ENCODE results near the gene ARMC12. TPM values are rescaled to one million over a fixed set of nuclear protein-coding genes. Genes with fewer than 3 reads are reported as not detected.

The ARMC12 gene
- total and polyA plus RNA-seq, 2 of the 13 experiments (the other 11 are each of a cell fraction or from before 2014, with no cell fraction given) = 1.3 TPM; not detected in 1

DNA sequence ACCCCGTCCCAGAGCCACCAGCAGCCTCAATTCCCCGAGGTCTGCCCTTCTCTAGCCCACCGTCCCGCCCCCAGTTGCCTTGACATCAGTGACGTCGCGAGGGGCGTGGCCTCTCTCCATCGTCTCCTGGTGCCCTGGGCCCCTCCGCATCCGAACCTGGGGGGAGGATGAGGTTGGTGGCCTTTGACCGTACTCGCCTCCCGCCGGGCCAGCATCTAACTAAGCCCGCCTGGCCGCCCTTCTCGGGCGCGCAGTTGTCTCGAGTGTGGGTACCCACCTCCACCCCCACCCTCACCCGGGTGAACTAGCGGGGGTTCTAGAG, 5.5 kb upstream of the ARMC12 start (continued):
- TF ChIP-seq, protein P1, sequence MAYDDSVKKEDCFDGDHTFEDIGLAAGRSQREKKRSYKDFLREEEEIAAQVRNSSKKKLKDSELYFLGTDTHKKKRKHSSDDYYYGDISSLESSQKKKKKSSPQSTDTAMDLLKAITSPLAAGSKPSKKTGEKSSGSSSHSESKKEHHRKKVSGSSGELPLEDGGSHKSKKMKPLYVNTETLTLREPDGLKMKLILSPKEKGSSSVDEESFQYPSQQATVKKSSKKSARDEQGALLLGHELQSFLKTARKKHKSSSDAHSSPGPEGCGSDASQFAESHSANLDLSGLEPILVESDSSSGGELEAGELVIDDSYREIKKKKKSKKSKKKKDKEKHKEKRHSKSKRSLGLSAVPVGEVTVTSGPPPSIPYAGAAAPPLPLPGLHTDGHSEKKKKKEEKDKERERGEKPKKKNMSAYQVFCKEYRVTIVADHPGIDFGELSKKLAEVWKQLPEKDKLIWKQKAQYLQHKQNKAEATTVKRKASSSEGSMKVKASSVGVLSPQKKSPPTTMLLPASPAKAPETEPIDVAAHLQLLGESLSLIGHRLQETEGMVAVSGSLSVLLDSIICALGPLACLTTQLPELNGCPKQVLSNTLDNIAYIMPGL (CRISPR knock-in tag; IDR thresholded peaks at IDR 0.05; ENCODE audit: borderline replicate concordance in 1 of 2, low read depth in 1 of 2) = no peak
- TF ChIP-seq TBX3 (IDR thresholded peaks at IDR 0.05; ENCODE audit: borderline replicate concordance) (no peak), ZBTB7B (CRISPR knock-in tag; IDR thresholded peaks at IDR 0.05) (no peak), SMAD1 (CRISPR knock-in tag; IDR thresholded peaks at IDR 0.05; ENCODE audit: borderline replicate concordance, low read depth) (no peak), HNF1A (IDR thresholded peaks at IDR 0.05; ENCODE audit: low read depth) (no peak), HNF1A (CRISPR knock-in tag; IDR thresholded peaks at IDR 0.05; ENCODE audit: borderline replicate concordance) (no peak), CHD4 (IDR thresholded peaks at IDR 0.05; ENCODE audit: borderline replicate concordance, low read length) (no peak), KMT2A (CRISPR knock-in tag; IDR thresholded peaks at IDR 0.05) (no peak), SP1 (IDR thresholded peaks at IDR 0.05) (no peak), SP1 (CRISPR knock-in tag; IDR thresholded peaks at IDR 0.05) (peak; percentile 95), WIZ (CRISPR knock-in tag; IDR thresholded peaks at IDR 0.05) (no peak), ZNF576 (CRISPR knock-in tag; IDR thresholded peaks at IDR 0.05) (0 out of 2 replicates have a peak, but pooled peaks have one; percentile 17), ELF1 (CRISPR knock-in tag; IDR thresholded peaks at IDR 0.05) (no peak), YY1 (IDR thresholded peaks at IDR 0.05; ENCODE audit: insufficient read depth, insufficient replicate concordance, low read depth, low read length) (no peak), TFE3 (CRISPR knock-in tag; IDR thresholded peaks at IDR 0.05) (no peak), PCBP1 (IDR thresholded peaks at IDR 0.05; ENCODE audit: borderline replicate concordance, low read depth, low read length) (0 out of 2 replicates have a peak, but pooled peaks have one; percentile 49), NPAS2 (CRISPR knock-in tag; IDR thresholded peaks at IDR 0.05; ENCODE audit: borderline replicate concordance) (no peak), HNRNPH1 (optimal IDR thresholded peaks at IDR 0.05; ENCODE audit: low read depth, low read length) (no peak), EP300 (IDR thresholded peaks at IDR 0.05; ENCODE audit: low read depth in 2 of 2, low read length in 2 of 2) (no peak), EP300 (CRISPR knock-in tag; IDR thresholded peaks at IDR 0.05; ENCODE audit: borderline replicate concordance) (no peak), SALL2 (CRISPR knock-in tag; IDR thresholded peaks at IDR 0.05) (peak; percentile 33; the same call in 1 of the 2 replicates)
- TF ChIP-seq, protein P2, sequence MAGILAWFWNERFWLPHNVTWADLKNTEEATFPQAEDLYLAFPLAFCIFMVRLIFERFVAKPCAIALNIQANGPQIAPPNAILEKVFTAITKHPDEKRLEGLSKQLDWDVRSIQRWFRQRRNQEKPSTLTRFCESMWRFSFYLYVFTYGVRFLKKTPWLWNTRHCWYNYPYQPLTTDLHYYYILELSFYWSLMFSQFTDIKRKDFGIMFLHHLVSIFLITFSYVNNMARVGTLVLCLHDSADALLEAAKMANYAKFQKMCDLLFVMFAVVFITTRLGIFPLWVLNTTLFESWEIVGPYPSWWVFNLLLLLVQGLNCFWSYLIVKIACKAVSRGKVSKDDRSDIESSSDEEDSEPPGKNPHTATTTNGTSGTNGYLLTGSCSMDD (CRISPR knock-in tag; IDR thresholded peaks at IDR 0.05) = no peak

Data from HepG2 (cell line).